IMR-90 (cell line): ENCODE results near the gene TUBGCP3. TPM values are rescaled to one million over a fixed set of nuclear protein-coding genes. Genes with fewer than 3 reads are reported as not detected.

Source experiments
- ATAC-seq: fragments of 200-7000 bp; cut with Tn5 transposase; 2 replicates; pipeline ENCODE4 v1.9.1; 2020; ENCODE audit warnings: low read depth, mild to moderate bottlenecking, moderate library complexity
- BruUV-seq: library from RNA; stranded (reverse); fragments of 400-500 nt; replicated peaks from 2 replicates; lab custom pipeline; 2021; lab: Mats Ljungman, UMichigan
- CTCF ChIA-PET: fragments of 300-600 bp; formaldehyde crosslinking; extraction: SDS; loops from one replicate; lab custom pipeline; 2021; ENCODE audit warnings: antibody characterized with exemption; lab: Yijun Ruan, JAX
- POLR2A ChIA-PET: fragments of 300-600 bp; sonication (Branson Sonifier 250); formaldehyde crosslinking; loops from one replicate; lab custom pipeline; 2022; ENCODE audit warnings: antibody characterized with exemption; ENCODE audit not compliant: unreplicated experiment; lab: Charles Lee
- DNase-seq: peaks from one replicate; pipeline ENCODE4 v3.0.0; 2013
- H2AFZ ChIP-seq: replicated peaks from 2 replicates; pipeline ENCODE3; 2013; ENCODE audit warnings: low read length, mild to moderate bottlenecking; ENCODE audit not compliant: poor library complexity
- H2AK5ac ChIP-seq: 2 replicates; pipeline ENCODE4 v1.6.1; 2013; ENCODE audit warnings: low read depth, low read length, inconsistent platforms
- H2AK9ac ChIP-seq: replicated peaks from 2 replicates; pipeline ENCODE3; 2013; ENCODE audit warnings: mild to moderate bottlenecking, low read depth, low read length, moderate library complexity; ENCODE audit not compliant: poor library complexity
- H2BK120ac ChIP-seq: 2 replicates; pipeline ENCODE4 v1.6.1; 2013; ENCODE audit warnings: low read depth, low read length, inconsistent platforms
- H2BK15ac ChIP-seq: 3 replicates; pipeline ENCODE4 v1.6.1; 2013; ENCODE audit warnings: low read depth, low read length, inconsistent platforms
- H2BK20ac ChIP-seq: 2 replicates; pipeline ENCODE4 v1.6.1; 2013; ENCODE audit warnings: low read depth, mild to moderate bottlenecking, inconsistent platforms, low read length, moderate library complexity
- H2BK5ac ChIP-seq: 2 replicates; pipeline ENCODE4 v1.6.1; 2013; ENCODE audit warnings: mild to moderate bottlenecking, low read depth, low read length, inconsistent platforms; ENCODE audit not compliant: poor library complexity, severe bottlenecking
- H3K14ac ChIP-seq: replicated peaks from 2 replicates; pipeline ENCODE4 v1.6.1; 2013; ENCODE audit warnings: low read depth, low read length, inconsistent platforms
- H3K18ac ChIP-seq: 2 replicates; pipeline ENCODE4 v1.6.1; 2013; ENCODE audit warnings: low read depth, low read length, control low read depth
- H3K23ac ChIP-seq: 2 replicates; pipeline ENCODE4 v1.6.1; 2013; ENCODE audit warnings: low read depth, low read length, inconsistent platforms
- H3K27ac ChIP-seq: 2 replicates; pipeline ENCODE4 v1.5.1; 2013; ENCODE audit warnings: mild to moderate bottlenecking, control low read depth, low read length; ENCODE audit not compliant: insufficient read depth
- H3K27me3 ChIP-seq: 2 replicates; pipeline ENCODE4 v1.6.1; 2013; ENCODE audit warnings: low read length; ENCODE audit not compliant: control insufficient read depth, insufficient read depth
- H3K36me3 ChIP-seq: 2 replicates; pipeline ENCODE4 v1.6.1; 2013; ENCODE audit warnings: low read length, mixed read lengths; ENCODE audit not compliant: control insufficient read depth, insufficient read depth
- H3K4ac ChIP-seq: 2 replicates; pipeline ENCODE4 v1.6.1; 2013; ENCODE audit warnings: low read depth, low read length, inconsistent platforms
- H3K4me1 ChIP-seq: 2 replicates; pipeline ENCODE4 v1.6.1; 2013; ENCODE audit warnings: low read length, mixed read lengths; ENCODE audit not compliant: control insufficient read depth, insufficient read depth
- H3K4me2 ChIP-seq: 2 replicates; pipeline ENCODE4 v1.6.1; 2013; ENCODE audit warnings: low read depth, mild to moderate bottlenecking, control low read depth, low read length, moderate library complexity
- H3K4me3 ChIP-seq: 2 replicates; pipeline ENCODE4 v1.5.1; 2013; ENCODE audit warnings: low read depth, mild to moderate bottlenecking, control low read depth, low read length, moderate library complexity; ENCODE audit not compliant: insufficient read depth
- H3K56ac ChIP-seq: 2 replicates; pipeline ENCODE4 v1.6.1; 2013; ENCODE audit warnings: low read length, inconsistent platforms; ENCODE audit not compliant: insufficient read depth; ENCODE audit errors: extremely low read depth
- H3K79me1 ChIP-seq, 2 experiments: 2 replicates each; pipeline ENCODE4 v1.6.1; 2013; ENCODE audit warnings: low read length in 2 of 2, inconsistent platforms in 1 of 2, low read depth in 1 of 2
- H3K9ac ChIP-seq: 2 replicates; pipeline ENCODE4 v1.6.1; 2013; ENCODE audit warnings: low read depth, low read length, control low read depth
- H3K9me1 ChIP-seq: 2 replicates; pipeline ENCODE4 v1.6.1; 2013; ENCODE audit warnings: low read length, inconsistent platforms; ENCODE audit not compliant: insufficient read depth
- H3K9me3 ChIP-seq: 2 replicates; pipeline ENCODE4 v1.6.1; 2013; ENCODE audit warnings: low read length; ENCODE audit not compliant: control insufficient read depth, insufficient read depth
- H4K20me1 ChIP-seq: 2 replicates; pipeline ENCODE4 v1.6.1; 2013; ENCODE audit warnings: low read length, inconsistent platforms; ENCODE audit not compliant: insufficient read depth
- H4K5ac ChIP-seq: 2 replicates; pipeline ENCODE4 v1.6.1; 2013; ENCODE audit warnings: mild to moderate bottlenecking, low read depth, low read length, control low read depth
- H4K8ac ChIP-seq, 2 experiments: 2 replicates each; pipeline ENCODE4 v1.6.1; 2013; ENCODE audit warnings: low read depth in 2 of 2, low read length in 2 of 2, control low read depth in 1 of 2, inconsistent platforms in 1 of 2
- H4K91ac ChIP-seq: 2 replicates; pipeline ENCODE4 v1.6.1; 2013; ENCODE audit warnings: low read depth, low read length, inconsistent platforms; ENCODE audit not compliant: insufficient read depth
- SMC3 ChIP-seq: fragments of 150-350 bp; IDR thresholded peaks from 2 replicates; pipeline ENCODE4 v1.6.1; 2016; ENCODE audit warnings: low read depth, mild to moderate bottlenecking, antibody characterized with exemption, low read length, moderate library complexity
- WGBS, 2 experiments: methylation state at CpG; one replicate each; pipeline versions ENCODE4 v1.1.5 to v1.1.7; 2013; ENCODE audit warnings: missing lambda C conversion rate in 2 of 2; ENCODE audit not compliant: insufficient read length in 1 of 2; ENCODE audit errors: extremely low coverage in 2 of 2; 5-methylcytosine and 5-hydroxymethylcytosine counted together
- dilution Hi-C: fragments of 300-500 bp; cut with HindIII; formaldehyde crosslinking; loops from one replicate; pipeline ENCODE4 v1.14.3; 2018; ENCODE audit warnings: low sequenced_read_pairs; ENCODE audit not compliant: unreplicated experiment
- in situ Hi-C: fragments of 300-500 bp; cut with MboI; formaldehyde crosslinking; loops from 3 replicates; pipeline ENCODE4 v1.14.3; 2019; ENCODE audit warnings: low sequenced_read_pairs, inconsistent platforms, mixed read lengths
- intact Hi-C: fragments of 100-400 bp; cut with micrococcal nuclease; formaldehyde crosslinking; loops from 2 replicates; pipeline ENCODE4 v1.10.0; 2022
- polyA plus RNA-seq, 3 experiments: library from polyadenylated mRNA; depleted of rRNA; stranded (reverse); fragments of >200 nt; gene quantifications; 2 replicates each; pipeline ENCODE4 v1.2.3, GENCODE V29; 2012; ENCODE audit warnings: low replicate concordance in 1 of 3
- total RNA-seq: library from RNA; depleted of rRNA; stranded (reverse); fragments of >200 nt; gene quantifications from 2 replicates; pipeline ENCODE4 v1.2.3, GENCODE V29; 2012

Gene TUBGCP3
- total and polyA plus RNA-seq, 2 of the 4 experiments (the other 2 are of a cell fraction): 16.0 to 17.8 TPM

- no peak for ATAC-seq
- 81% methylated on average over 7 of the region's 14 CpGs; no CpG with 5 or more reads in 1 of the 2 experiments for WGBS, 2 experiments
- Histone ChIP-seq H3K9me3 (no peaks in the 10 kb centered on the region), H3K27me3 (peaks cover 11% of the 10 kb centered on the region), H3K4ac (no peak overlapping the region), H3K9ac (no peak overlapping the region), H2AFZ (no peak overlapping the region), H2AK9ac (no peak overlapping the region), H3K36me3 (no peaks in the 10 kb centered on the region), H3K18ac (no peak overlapping the region), H2BK20ac (no peak overlapping the region), H3K9me1 (no peaks in the 10 kb centered on the region), H4K20me1 (no peaks in the 10 kb centered on the region), H2BK5ac (no peak overlapping the region), H4K5ac (no peak overlapping the region), H4K91ac (no peak overlapping the region), H3K23ac (no peak overlapping the region), H3K4me2 (no peak overlapping the region), H2BK120ac (no peak overlapping the region), H3K79me1 (no peaks in the 10 kb centered on the region), H3K14ac (no peak overlapping the region), H4K8ac (no peak overlapping the region), H3K27ac (no peak overlapping the region), H3K4me3 (no peak overlapping the region), H2BK15ac (no peak overlapping the region), H3K56ac (no peak overlapping the region), H3K4me1 (no peaks in the 10 kb centered on the region; the same call in 1 of the 2 replicates), H2AK5ac (no peak overlapping the region)
- dilution Hi-C loops: no loop called here
- DNase-seq: no peak
- TF ChIP-seq SMC3: no peak
- CTCF ChIA-PET: interaction anchor here (0.5 to 0.6 kb wide), 2 partner anchors 1110 to 1345 kb away, joined by 3 to 5 read pairs; no protein-coding TSS in a partner anchor
- intact Hi-C loops: loop anchor here (10.0 kb wide), 1 partner anchor 87 kb away; no protein-coding TSS in a partner anchor
- in situ Hi-C loops: loop anchor here (25.0 kb wide), 1 partner anchor 514 kb away; no protein-coding TSS in a partner anchor
- BruUV-seq: no TSS peak
- POLR2A ChIA-PET: no interaction called here
Observed at GRCh38 chr13:112601371-112601770, 13.4 kb upstream of the TUBGCP3 start.
